HuH-7.5 (cell line): ENCODE results near the gene KCNK13.

Experiments used
- DNase-seq: peaks from one replicate; pipeline ENCODE4 v3.0.0; 2011; ENCODE audit warnings: low spot score

The KCNK13 gene

GRCh38 chr14:90132821-90133570 is 71.2 kb downstream of the KCNK13 start:
- DNase-seq, result no peak

GRCh38 chr14:90136904-90137303 is 75.1 kb downstream of the KCNK13 start:
- DNase-seq, result no peak

GRCh38 chr14:90137807-90138206 is 76.0 kb downstream of the KCNK13 start:
- no peak for DNase-seq

GRCh38 chr14:90139199-90139598 is 77.4 kb downstream of the KCNK13 start:
- no peak for DNase-seq

GRCh38 chr14:90140298-90140955 is 78.6 kb downstream of the KCNK13 start:
- DNase-seq, result no peak

GRCh38 chr14:90140956-90141316 is 79.1 kb downstream of the KCNK13 start:
- no peak for DNase-seq

GRCh38 chr14:90153429-90153828 is 91.6 kb downstream of the KCNK13 start:
- DNase-seq, result no peak

- no peak for DNase-seq
These were observed 92.3 kb downstream of the KCNK13 start for GRCh38 chr14:90154110-90154509.

GRCh38 chr14:90159146-90159545 is 97.4 kb downstream of the KCNK13 start:
- DNase-seq, result no peak

GRCh38 chr14:90159688-90160087 is 97.9 kb downstream of the KCNK13 start:
- no peak for DNase-seq

GRCh38 chr14:90161129-90161528 is 99.3 kb downstream of the KCNK13 start:
- DNase-seq, result no peak

- DNase-seq, result no peak
These were observed 106.8 kb downstream of the KCNK13 start for GRCh38 chr14:90168425-90169105.

- no peak for DNase-seq
These were observed 113.8 kb downstream of the KCNK13 start for GRCh38 chr14:90175631-90176030.

GRCh38 chr14:90177539-90178189 is 115.9 kb downstream of the KCNK13 start:
- no peak for DNase-seq

- DNase-seq, result no peak
These were observed 117.6 kb downstream of the KCNK13 start for GRCh38 chr14:90179357-90179756.

GRCh38 chr14:90179809-90180779 is 118.3 kb downstream of the KCNK13 start:
- no peak for DNase-seq

- no peak for DNase-seq
These were observed 122.3 kb downstream of the KCNK13 start for GRCh38 chr14:90184094-90184493.

- DNase-seq, result no peak
These were observed 122.9 kb downstream of the KCNK13 start for GRCh38 chr14:90184571-90185266.

GRCh38 chr14:90188588-90188987 is 126.8 kb downstream of the KCNK13 start:
- no peak for DNase-seq

GRCh38 chr14:90191154-90191553 is 129.4 kb downstream of the KCNK13 start:
- no peak for DNase-seq

- DNase-seq, result no peak
These were observed 129.8 kb downstream of the KCNK13 start for GRCh38 chr14:90191585-90191984.
